Brain microvascular endothelial cell (primary cell): ENCODE results near the gene KCND3.
A peak's percentile ranks its signal among the peaks of the same experiment; 100 is the strongest.

Experiments
- DNase-seq: peaks from one replicate; pipeline ENCODE4 v3.0.0-alpha.2; 2020
- H3K27ac ChIP-seq: fragments of 250-450 bp; sonication (Bioruptor Pico); 2 replicates; pipeline ENCODE4 v1.5.1; 2020; ENCODE audit warnings: mild to moderate bottlenecking, moderate library complexity
- H3K27me3 ChIP-seq: fragments of 250-450 bp; sonication (Bioruptor Pico); replicated peaks from 2 replicates; pipeline ENCODE4 v1.5.1; 2020; ENCODE audit warnings: mild to moderate bottlenecking
- H3K36me3 ChIP-seq: fragments of 250-450 bp; sonication (Bioruptor Pico); replicated peaks from 2 replicates; pipeline ENCODE4 v1.5.1; 2020; ENCODE audit warnings: mild to moderate bottlenecking
- H3K4me3 ChIP-seq: 2 replicates; pipeline ENCODE4 v1.5.1; 2011; ENCODE audit warnings: low read depth, mild to moderate bottlenecking, control low read depth, low read length, moderate library complexity
- CTCF ChIP-seq: IDR thresholded peaks from 2 replicates; pipeline ENCODE4 v1.5.1; 2011; ENCODE audit warnings: low read depth, mild to moderate bottlenecking, moderate library complexity, low read length, control low read depth, inconsistent platforms; ENCODE audit errors: missing control alignments
- in situ Hi-C: cut with HindIII; loops from 2 replicates; pipeline ENCODE4 v1.10.0; 2017; ENCODE audit warnings: low sequenced_read_pairs, low pct_ligation_motif_present

KCND3 gene

GRCh38 chr1:111867868-111868440, 121.5 kb downstream of the KCND3 start:
- Histone ChIP-seq H3K36me3 (no peaks in the 10 kb centered on the region), H3K27ac (no peak overlapping the region), H3K4me3 (no peak overlapping the region)

GRCh38 chr1:111864862-111865261, 124.6 kb downstream of the KCND3 start:
- no peak overlapping the region for H3K4me3 ChIP-seq
- no peak for TF ChIP-seq CTCF

More at GRCh38 chr1:111867868-111868440, 121.5 kb downstream of the KCND3 start:
- in situ Hi-C loops: no loop called here
- no peaks in the 10 kb centered on the region for H3K27me3 ChIP-seq
- no peak for TF ChIP-seq CTCF
- no peak for DNase-seq

GRCh38 chr1:111863401-111863800, 126.1 kb downstream of the KCND3 start:
- DNase-seq: no peak
- in situ Hi-C loops: no loop called here
- Histone ChIP-seq H3K27ac (no peak overlapping the region), H3K36me3 (no peaks in the 10 kb centered on the region), H3K27me3 (no peaks in the 10 kb centered on the region), H3K4me3 (no peak overlapping the region)
- TF ChIP-seq CTCF: no peak

More at GRCh38 chr1:111864862-111865261, 124.6 kb downstream of the KCND3 start:
- in situ Hi-C loops: no loop called here
- peak; percentile 2 for DNase-seq
- H3K27ac ChIP-seq: no peak overlapping the region
- H3K27me3 ChIP-seq: no peaks in the 10 kb centered on the region
- no peaks in the 10 kb centered on the region for H3K36me3 ChIP-seq

- in situ Hi-C loops: no loop called here
- no peak for TF ChIP-seq CTCF
- no peak overlapping the region for H3K4me3 ChIP-seq
- no peaks in the 10 kb centered on the region for H3K36me3 ChIP-seq
- no peaks in the 10 kb centered on the region for H3K27me3 ChIP-seq
- no peak for DNase-seq
- no peak overlapping the region for H3K27ac ChIP-seq
Measured at GRCh38 chr1:111862599-111862998, 126.9 kb downstream of the KCND3 start.

GRCh38 chr1:111861523-111861922, 127.9 kb downstream of the KCND3 start:
- TF ChIP-seq CTCF: no peak
- Histone ChIP-seq H3K27ac (no peak overlapping the region), H3K4me3 (no peak overlapping the region), H3K27me3 (no peaks in the 10 kb centered on the region), H3K36me3 (no peaks in the 10 kb centered on the region)
- DNase-seq: no peak
- in situ Hi-C loops: no loop called here

- TF ChIP-seq CTCF: no peak
- no peak overlapping the region for H3K27ac ChIP-seq
- no peaks in the 10 kb centered on the region for H3K27me3 ChIP-seq
- in situ Hi-C loops: no loop called here
- no peak overlapping the region for H3K4me3 ChIP-seq
- no peaks in the 10 kb centered on the region for H3K36me3 ChIP-seq
- DNase-seq: no peak
Measured at GRCh38 chr1:111857194-111857651, 132.2 kb downstream of the KCND3 start.
